Esophagus squamous epithelium (tissue), 5 donors: ENCODE measurements around the gene EIF3F. TPM values are rescaled to one million over a fixed set of nuclear protein-coding genes. Genes with fewer than 3 reads are reported as not detected.

Experiments used
- DNase-seq: peaks from one replicate; lab custom pipeline; 2025; lab: John Stamatoyannopoulos, UW
- H3K27ac ChIP-seq, 4 donors: fragments of 200-600 bp; sonication (generic); one replicate each; pipeline ENCODE4 v1.5.1; 2016 to 2019; ENCODE audit warnings: mild to moderate bottlenecking in 1 of 4
- H3K27me3 ChIP-seq, 4 donors: fragments of 200-600 bp; sonication (generic); 1 replicate in 3 of 4; 2 replicates in 1 of 4; pipeline versions ENCODE4 v1.5.1 to v1.6.0; 2017 to 2021; ENCODE audit warnings: antibody characterized with exemption in 1 of 4
- H3K36me3 ChIP-seq, 3 donors: fragments of 200-600 bp; sonication (generic); one replicate each; pipeline ENCODE4 v1.5.1; 2016 to 2019
- H3K4me1 ChIP-seq, 3 donors: fragments of 200-600 bp; sonication (generic); one replicate each; pipeline ENCODE4 v1.5.1; 2017 to 2019
- H3K4me3 ChIP-seq, 4 donors: fragments of 200-600 bp; sonication (generic); 1 replicate in 3 of 4; 2 replicates in 1 of 4; pipeline ENCODE4 v1.5.1; 2016 to 2019; ENCODE audit warnings: mild to moderate bottlenecking in 2 of 4, moderate library complexity in 1 of 4
- H3K9me3 ChIP-seq, 3 donors: fragments of 200-600 bp; sonication (generic); one replicate each; pipeline ENCODE4 v1.5.1; 2016 to 2019
- CTCF ChIP-seq, 6 experiments: fragments of 450-650 bp in 4 of 6; fragments of 200-600 bp in 2 of 6; sonication (generic) in 2 of 6; IDR thresholded peaks; one replicate each; pipeline ENCODE4 v1.5.1; 2016 to 2019; ENCODE audit warnings: antibody characterized with exemption in 6 of 6, mild to moderate bottlenecking in 4 of 6, moderate library complexity in 4 of 6
- POLR2A ChIP-seq, 4 donors: fragments of 450-650 bp; IDR thresholded peaks; one replicate each; pipeline ENCODE4 v1.6.1; 2017; ENCODE audit warnings: antibody characterized with exemption in 4 of 4, mild to moderate bottlenecking in 4 of 4, moderate library complexity in 3 of 4
- WGBS, 2 donors: methylation state at CpG; one replicate each; pipeline ENCODE4 v1.1.5; 2018; 5-methylcytosine and 5-hydroxymethylcytosine counted together
- intact Hi-C: fragments of 100-400 bp; cut with DNase I; formaldehyde crosslinking; loops from one replicate; pipeline ENCODE4 v1.15.0; 2022
- total RNA-seq, 4 donors: library from RNA; depleted of rRNA; stranded (reverse); fragments of >200 nt; gene quantifications; one replicate each; pipeline ENCODE4 v1.1.0, GENCODE V29; 2016
- donor health status: DM: yes; HTN: yes; CAD: no.

The EIF3F gene
- total RNA-seq, 4 donors from 2014 or later = 156 to 237 (median 204) TPM

DNA sequence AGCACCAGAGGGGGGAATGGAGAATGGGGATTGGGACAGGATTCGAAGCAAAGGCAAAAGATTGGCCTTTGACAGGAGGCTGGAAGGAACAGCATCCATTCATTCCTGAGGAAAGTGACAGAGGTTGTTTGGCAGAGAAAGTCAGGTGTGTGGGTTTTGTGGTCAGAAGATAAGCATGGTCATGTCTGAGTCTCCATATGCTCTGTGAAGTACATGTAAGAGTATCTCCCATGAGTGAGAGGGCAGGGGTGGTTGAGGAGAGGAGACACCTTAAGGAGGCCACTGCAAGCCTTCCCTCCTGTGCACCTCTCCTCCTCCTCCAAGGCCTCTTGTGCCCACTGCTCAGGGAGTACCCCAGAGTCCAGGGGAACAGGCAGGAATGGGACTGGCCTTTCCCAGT, 20.0 kb upstream of the EIF3F start:
- H3K27me3 ChIP-seq = no peaks in the 10 kb centered on the region
- DNase-seq = no peak

DNA sequence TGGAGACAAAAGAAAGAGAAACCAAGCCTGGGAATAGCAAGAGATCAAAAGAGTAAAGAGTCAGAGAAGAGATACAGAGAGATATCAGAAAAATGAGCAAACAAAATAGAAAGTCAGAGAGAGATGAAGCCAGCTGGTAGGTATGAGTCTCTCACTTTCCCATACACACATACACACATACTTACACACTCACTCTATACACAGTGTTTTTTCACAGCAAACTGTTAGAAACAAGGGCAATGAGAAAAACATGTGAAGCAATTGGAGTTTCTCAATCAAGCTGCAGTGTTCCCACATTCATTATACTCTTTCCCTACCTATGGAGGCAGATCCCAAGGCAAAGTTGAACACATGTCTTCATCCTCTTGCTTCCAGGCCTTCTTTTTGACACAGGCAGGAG, 19.3 kb upstream of the EIF3F start:
- DNase-seq = no peak
- TF ChIP-seq CTCF (IDR thresholded peaks at IDR 0.05) (no peak), POLR2A (IDR thresholded peaks at IDR 0.05) (no peak)
- Histone ChIP-seq H3K27me3 (no peaks in the 10 kb centered on the region), H3K4me3 (no peak overlapping the region), H3K4me1 (no peaks in the 10 kb centered on the region), H3K36me3 (no peaks in the 10 kb centered on the region), H3K27ac (no peak overlapping the region), H3K9me3 (no peaks in the 10 kb centered on the region)
- intact Hi-C loops = no loop called here

More for the DNA sequence above, 20.0 kb upstream of the EIF3F start:
- no peaks in the 10 kb centered on the region for H3K36me3 ChIP-seq
- H3K9me3 ChIP-seq = no peaks in the 10 kb centered on the region
- H3K4me1 ChIP-seq = no peaks in the 10 kb centered on the region
- H3K27ac ChIP-seq = no peak overlapping the region
- intact Hi-C loops = no loop called here
- no peak for TF ChIP-seq POLR2A (IDR thresholded peaks at IDR 0.05)
- no peak for TF ChIP-seq CTCF (IDR thresholded peaks at IDR 0.05)
- WGBS, 2 donors = 62 to 71% methylated on average over 1 of the region's 1 CpG
- no peak overlapping the region for H3K4me3 ChIP-seq

GRCh38 chr11:7968686-7969085, 18.5 kb upstream of the EIF3F start:
- 62 to 63% methylated on average over 2 of the region's 2 CpGs for WGBS, 2 donors
- intact Hi-C loops = no loop called here
- TF ChIP-seq POLR2A (IDR thresholded peaks at IDR 0.05) (no peak), CTCF (IDR thresholded peaks at IDR 0.05) (no peak)
- no peaks in the 10 kb centered on the region for H3K27me3 ChIP-seq
- DNase-seq = no peak
- H3K4me1 ChIP-seq = no peaks in the 10 kb centered on the region
- no peak overlapping the region for H3K4me3 ChIP-seq
- H3K27ac ChIP-seq = no peak overlapping the region
- no peaks in the 10 kb centered on the region for H3K36me3 ChIP-seq
- H3K9me3 ChIP-seq = no peaks in the 10 kb centered on the region

DNA sequence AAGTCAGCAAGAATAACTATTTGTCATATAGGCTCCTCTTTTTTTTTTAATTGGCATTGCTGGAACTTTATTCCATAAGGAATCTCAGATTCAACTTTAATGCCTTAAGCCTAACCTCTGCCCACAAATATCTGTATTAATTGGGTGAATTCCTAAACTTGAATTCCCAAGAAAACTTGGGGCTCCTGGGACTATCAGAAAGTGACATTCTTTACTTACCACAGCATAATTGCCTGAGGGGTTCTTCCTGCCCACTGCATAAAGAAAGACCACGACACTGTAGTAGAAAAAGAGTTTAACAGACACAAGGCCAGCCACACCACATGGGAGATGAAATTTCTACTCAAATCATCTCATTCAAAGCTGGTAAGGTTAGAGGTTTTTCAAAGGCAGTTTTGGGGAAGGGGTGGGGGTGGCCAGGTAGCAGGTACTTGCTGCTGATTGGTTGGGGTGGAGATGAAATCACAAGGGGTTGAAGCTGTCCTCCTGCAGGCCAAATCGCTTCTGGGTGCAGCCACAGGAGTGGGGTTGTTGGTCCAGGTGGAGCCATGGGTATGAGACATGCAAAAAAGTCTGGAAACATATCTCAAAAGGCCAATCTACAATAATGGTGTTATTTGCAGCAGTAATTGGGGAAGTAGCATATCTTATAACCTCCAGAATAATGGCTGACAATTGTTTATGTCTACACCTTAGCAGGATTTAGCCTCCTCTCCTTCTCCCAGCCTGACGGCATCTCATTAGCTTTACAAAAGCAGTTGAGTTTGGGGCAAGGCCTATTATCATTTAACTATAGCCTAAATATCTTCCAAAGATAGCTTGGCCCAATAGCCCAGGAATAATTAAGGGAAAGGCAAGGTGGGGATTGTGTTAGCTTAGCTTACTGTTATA, 17.1 kb upstream of the EIF3F start:
- H3K36me3 ChIP-seq = no peaks in the 10 kb centered on the region
- H3K27ac ChIP-seq = no peak overlapping the region
- H3K9me3 ChIP-seq = no peaks in the 10 kb centered on the region
- 56 to 60% methylated on average over 3 of the region's 3 CpGs for WGBS, 2 donors
- intact Hi-C loops = no loop called here
- no peaks in the 10 kb centered on the region for H3K27me3 ChIP-seq
- no peak for DNase-seq
- no peaks in the 10 kb centered on the region for H3K4me1 ChIP-seq
- H3K4me3 ChIP-seq = no peak overlapping the region
- TF ChIP-seq POLR2A (IDR thresholded peaks at IDR 0.05) = no peak
- no peak for TF ChIP-seq CTCF (IDR thresholded peaks at IDR 0.05)

- Histone ChIP-seq H3K27me3 (no peaks in the 10 kb centered on the region), H3K4me1 (no peaks in the 10 kb centered on the region)
- intact Hi-C loops = no loop called here
These were observed 15.3 kb upstream of the EIF3F start for GRCh38 chr11:7971846-7972245.

More at GRCh38 chr11:7971846-7972245, 15.3 kb upstream of the EIF3F start:
- no peak for DNase-seq
- Histone ChIP-seq H3K9me3 (no peaks in the 10 kb centered on the region), H3K4me3 (no peak overlapping the region), H3K27ac (no peak overlapping the region), H3K36me3 (no peaks in the 10 kb centered on the region)
- TF ChIP-seq POLR2A (IDR thresholded peaks at IDR 0.05) (no peak), CTCF (IDR thresholded peaks at IDR 0.05) (no peak)
